NCI-H1930 (cell line): ENCODE results near the gene ZBTB45.
"Not testable (repeated sequence)": the region's sequence is repeated elsewhere in the genome, so short reads cannot be mapped to it uniquely, and the experiment has no call there.

Experiments
- DNase-seq, 2 experiments: peaks; one replicate each; lab custom pipeline; 2025; lab: John Stamatoyannopoulos, UW

Gene ZBTB45

GRCh38 chr19:58510084-58510862, 9.3 kb downstream of the ZBTB45 start:
- no peak for DNase-seq

- no peak for DNase-seq
Measured at GRCh38 chr19:58509731-58510083, 9.9 kb downstream of the ZBTB45 start.

- not testable (repeated sequence) for DNase-seq
Measured at GRCh38 chr19:58507602-58508223, 11.9 kb downstream of the ZBTB45 start.

- DNase-seq = no peak
Measured at GRCh38 chr19:58500242-58500641, 19.4 kb downstream of the ZBTB45 start.

GRCh38 chr19:58499021-58499927, 20.3 kb downstream of the ZBTB45 start:
- DNase-seq = peak; percentile 99 to 100

GRCh38 chr19:58498316-58499020, 21.1 kb downstream of the ZBTB45 start:
- DNase-seq = no peak

GRCh38 chr19:58497634-58498170, 21.9 kb downstream of the ZBTB45 start:
- no peak for DNase-seq

GRCh38 chr19:58492265-58492664, 27.3 kb downstream of the ZBTB45 start:
- no peak for DNase-seq

- DNase-seq = no peak
Measured at GRCh38 chr19:58491393-58491792, 28.2 kb downstream of the ZBTB45 start.

GRCh38 chr19:58484349-58484748, 35.3 kb downstream of the ZBTB45 start:
- DNase-seq = not testable (repeated sequence)

- no peak for DNase-seq
Measured at GRCh38 chr19:58483776-58484175, 35.8 kb downstream of the ZBTB45 start.

GRCh38 chr19:58482372-58482771, 37.2 kb downstream of the ZBTB45 start:
- no peak for DNase-seq

GRCh38 chr19:58480831-58481230, 38.8 kb downstream of the ZBTB45 start:
- no peak for DNase-seq

GRCh38 chr19:58480481-58480830, 39.2 kb downstream of the ZBTB45 start:
- DNase-seq = no peak

- no peak for DNase-seq
Measured at GRCh38 chr19:58479736-58480480, 39.7 kb downstream of the ZBTB45 start.

- no peak for DNase-seq
Measured at GRCh38 chr19:58479303-58479702, 40.3 kb downstream of the ZBTB45 start.

GRCh38 chr19:58477871-58478270, 41.7 kb downstream of the ZBTB45 start:
- no peak for DNase-seq

- DNase-seq = no peak
Measured at GRCh38 chr19:58477130-58477529, 42.5 kb downstream of the ZBTB45 start.

- no peak for DNase-seq
Measured at GRCh38 chr19:58476498-58477015, 43.1 kb downstream of the ZBTB45 start.

- peak; percentile 99 for DNase-seq
Measured at GRCh38 chr19:58475714-58476497, 43.7 kb downstream of the ZBTB45 start, which contains the start of gene ZNF446. ZNF446 (plus strand) TSS chr19:58476352; CDS start chr19:58477219, 867 bp downstream.
